Ectodermal cell (in vitro differentiated cells): Measurements from ENCODE around the gene HSPB1.
"Not testable (repeated sequence)": the region's sequence is repeated elsewhere in the genome, so short reads cannot be mapped to it uniquely, and the experiment has no call there.

Experiments used
- H3K27ac ChIP-seq: 2 replicates; pipeline ENCODE4 v1.7.0; 2013; ENCODE audit warnings: mild to moderate bottlenecking, low read depth, low read length; ENCODE audit not compliant: insufficient read depth, poor library complexity, severe bottlenecking
- H3K27me3 ChIP-seq: 2 replicates; pipeline ENCODE4 v1.7.0; 2013; ENCODE audit warnings: mild to moderate bottlenecking, low read length; ENCODE audit not compliant: insufficient read depth, control insufficient read depth, poor library complexity, severe bottlenecking
- H3K36me3 ChIP-seq: one replicate; pipeline ENCODE4 v1.7.0; 2013; ENCODE audit warnings: low read length; ENCODE audit not compliant: control insufficient read depth, insufficient read depth
- H3K4me1 ChIP-seq: one replicate; pipeline ENCODE4 v1.7.0; 2013; ENCODE audit warnings: low read length; ENCODE audit not compliant: control insufficient read depth, insufficient read depth
- H3K4me3 ChIP-seq: 2 replicates; pipeline ENCODE4 v1.7.0; 2013; ENCODE audit warnings: low read depth, low read length, control low read depth; ENCODE audit not compliant: insufficient read depth
- H3K9me3 ChIP-seq: 2 replicates; pipeline ENCODE4 v1.7.0; 2013; ENCODE audit warnings: mild to moderate bottlenecking, low read length, moderate library complexity; ENCODE audit not compliant: control insufficient read depth
- WGBS, 2 experiments: methylation state at CpG; one replicate each; pipeline ENCODE4 v1.1.7; 2013; ENCODE audit warnings: missing lambda C conversion rate in 2 of 2; 5-methylcytosine and 5-hydroxymethylcytosine counted together

The HSPB1 gene

GRCh38 chr7:76308874-76309273 is 6.4 kb downstream of the HSPB1 start:
- not testable (repeated sequence) for H3K36me3 ChIP-seq, H3K9me3 ChIP-seq, H3K4me3 ChIP-seq, H3K27me3 ChIP-seq, H3K27ac ChIP-seq
- peaks cover 16% of the 10 kb centered on the region for H3K4me1 ChIP-seq
- WGBS, 2 experiments = 94 to 95% methylated on average over 12 of the region's 12 CpGs

- not testable (repeated sequence) for H3K4me1 ChIP-seq, H3K9me3 ChIP-seq, H3K27me3 ChIP-seq, H3K4me3 ChIP-seq, H3K27ac ChIP-seq, H3K36me3 ChIP-seq
- 94 to 95% methylated on average over 50 of the region's 50 CpGs for WGBS, 2 experiments
Observed at GRCh38 chr7:76309341-76310101, 7.0 kb downstream of the HSPB1 start.

- no peaks in the 10 kb centered on the region for H3K9me3 ChIP-seq
- H3K4me3 ChIP-seq = no peak overlapping the region
- no peaks in the 10 kb centered on the region for H3K36me3 ChIP-seq
- H3K27me3 ChIP-seq = no peaks in the 10 kb centered on the region
- 69 to 73% methylated on average over 21 of the region's 21 CpGs for WGBS, 2 experiments
- peaks cover 10% of the 10 kb centered on the region for H3K4me1 ChIP-seq
- no peak overlapping the region for H3K27ac ChIP-seq
Observed at GRCh38 chr7:76310102-76310957, 7.9 kb downstream of the HSPB1 start.

- H3K27me3 ChIP-seq, H3K27ac ChIP-seq, H3K4me1 ChIP-seq, H3K36me3 ChIP-seq, H3K9me3 ChIP-seq, H3K4me3 ChIP-seq: not testable (repeated sequence)
- whole genome bisulfite sequencing, 2 experiments = 90 to 93% methylated on average over 6 of the region's 6 CpGs
Observed at GRCh38 chr7:76311838-76312237, 9.4 kb downstream of the HSPB1 start.

- 10 to 11% methylated on average over 15 of the region's 15 CpGs for whole genome bisulfite sequencing, 2 experiments
Observed at GRCh38 chr7:76314042-76314721, 11.7 kb downstream of the HSPB1 start.

GRCh38 chr7:76314740-76315139 is 12.3 kb downstream of the HSPB1 start:
- WGBS, 2 experiments = 86 to 88% methylated on average over 5 of the region's 6 CpGs
- not testable (repeated sequence) for H3K4me3 ChIP-seq, H3K4me1 ChIP-seq, H3K27ac ChIP-seq, H3K9me3 ChIP-seq, H3K36me3 ChIP-seq, H3K27me3 ChIP-seq

More at GRCh38 chr7:76314042-76314721, 11.7 kb downstream of the HSPB1 start:
- Histone ChIP-seq H3K4me1 (peaks cover 6% of the 10 kb centered on the region), H3K36me3 (no peaks in the 10 kb centered on the region), H3K9me3 (no peaks in the 10 kb centered on the region), H3K27me3 (no peaks in the 10 kb centered on the region), H3K27ac (no peak overlapping the region), H3K4me3 (no peak overlapping the region)

GRCh38 chr7:76315364-76315763 is 12.9 kb downstream of the HSPB1 start:
- H3K4me1 ChIP-seq = peaks cover 6% of the 10 kb centered on the region

GRCh38 chr7:76316984-76317781 is 14.7 kb downstream of the HSPB1 start:
- no peaks in the 10 kb centered on the region for H3K9me3 ChIP-seq
- 72 to 74% methylated on average over 14 of the region's 14 CpGs for WGBS, 2 experiments
- no peaks in the 10 kb centered on the region for H3K27me3 ChIP-seq
- H3K36me3 ChIP-seq = no peaks in the 10 kb centered on the region
- peaks cover 6% of the 10 kb centered on the region for H3K4me1 ChIP-seq
- H3K27ac ChIP-seq = peak overlapping the region; percentile 80
- H3K4me3 ChIP-seq = peak overlapping the region; percentile 69

More at GRCh38 chr7:76315364-76315763, 12.9 kb downstream of the HSPB1 start:
- H3K27ac ChIP-seq = no peak overlapping the region
- H3K4me3 ChIP-seq = no peak overlapping the region
- H3K36me3 ChIP-seq = no peaks in the 10 kb centered on the region
- no peaks in the 10 kb centered on the region for H3K27me3 ChIP-seq
- WGBS, 2 experiments = 91 to 97% methylated on average over 5 of the region's 5 CpGs
- no peaks in the 10 kb centered on the region for H3K9me3 ChIP-seq

- Histone ChIP-seq H3K4me3 (peak overlapping the region; percentile 69), H3K9me3 (no peaks in the 10 kb centered on the region), H3K27ac (peak overlapping the region; percentile 89), H3K27me3 (no peaks in the 10 kb centered on the region), H3K4me1 (peaks cover 6% of the 10 kb centered on the region), H3K36me3 (no peaks in the 10 kb centered on the region)
- 2 to 3% methylated on average over 50 of the region's 50 CpGs for WGBS, 2 experiments
Observed at GRCh38 chr7:76317782-76318487, 15.5 kb downstream of the HSPB1 start.
